Effector CD4-positive, alpha-beta T cell (primary cell): ENCODE results near the gene BCKDHB.
"Not testable (repeated sequence)": the region's sequence is repeated elsewhere in the genome, so short reads cannot be mapped to it uniquely, and the experiment has no call there.

Source experiments
- DNase-seq: peaks from one replicate; pipeline ENCODE4 v3.0.0-alpha.2; 2020

The BCKDHB gene

DNA sequence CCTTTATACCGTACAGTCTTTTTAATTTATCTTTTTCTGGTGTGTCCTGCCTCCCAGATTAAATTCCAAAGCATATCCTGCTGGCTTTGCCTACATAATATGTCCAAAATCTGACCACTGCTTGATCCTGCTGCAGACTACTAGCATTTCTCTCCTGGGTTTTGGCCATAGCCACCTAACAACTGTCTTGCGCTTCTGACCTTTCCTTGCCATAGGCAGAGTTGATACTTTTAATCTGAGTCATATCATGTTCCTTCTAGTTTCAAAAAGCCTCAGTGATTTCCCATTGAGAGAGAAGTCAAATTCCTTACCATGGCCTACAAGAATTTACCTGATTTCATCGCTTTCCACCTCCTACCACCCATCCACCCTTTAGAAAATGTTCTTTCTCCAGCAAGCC, 104.8 kb downstream of the BCKDHB start:
- no peak for DNase-seq

DNA sequence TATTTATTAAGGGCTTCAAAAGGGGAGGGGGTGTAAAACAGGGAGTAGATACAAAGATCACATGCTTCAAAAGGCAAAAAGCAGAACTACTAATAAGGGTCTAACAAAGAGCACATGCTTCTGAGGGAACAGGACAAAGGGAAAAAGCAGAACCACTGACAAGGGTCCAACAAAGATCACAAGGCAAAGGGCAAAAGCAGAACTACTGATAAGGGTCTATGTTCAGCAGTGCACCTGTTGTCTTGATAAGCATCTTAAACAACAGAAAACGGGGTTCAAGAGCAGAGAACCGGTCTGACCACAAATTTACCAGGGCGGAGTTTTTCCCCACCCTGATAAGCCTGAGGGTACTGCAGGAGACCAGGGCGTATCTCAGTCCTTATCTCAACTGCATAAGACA, 105.4 kb downstream of the BCKDHB start:
- DNase-seq: not testable (repeated sequence)

DNA sequence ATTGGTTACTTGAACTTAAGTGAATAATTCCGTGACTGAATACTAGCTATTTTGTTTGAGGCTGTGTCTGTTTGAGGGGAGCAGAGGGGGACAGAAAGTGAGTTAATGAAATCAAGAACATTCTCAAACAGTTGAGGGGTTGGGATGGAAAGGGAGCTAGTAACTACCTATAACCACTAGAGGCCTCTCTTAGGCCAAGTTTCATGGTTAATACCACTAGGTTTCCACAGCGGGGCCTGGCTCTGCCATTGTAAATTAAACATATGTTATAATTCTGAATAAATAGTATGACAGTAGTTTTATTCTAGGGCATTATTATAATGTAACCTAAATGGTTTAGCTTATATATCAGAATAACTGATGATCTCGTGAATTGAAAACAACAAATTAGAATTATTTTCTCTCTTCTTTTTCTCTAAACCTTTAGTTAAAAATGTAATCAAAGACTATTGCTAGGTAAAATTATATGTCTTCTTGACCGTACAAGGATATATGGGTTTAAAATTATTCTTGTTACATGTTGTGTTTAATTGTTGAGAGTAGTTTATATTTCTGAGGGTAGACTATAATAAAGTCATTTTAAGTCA, 108.1 kb downstream of the BCKDHB start:
- no peak for DNase-seq

DNA sequence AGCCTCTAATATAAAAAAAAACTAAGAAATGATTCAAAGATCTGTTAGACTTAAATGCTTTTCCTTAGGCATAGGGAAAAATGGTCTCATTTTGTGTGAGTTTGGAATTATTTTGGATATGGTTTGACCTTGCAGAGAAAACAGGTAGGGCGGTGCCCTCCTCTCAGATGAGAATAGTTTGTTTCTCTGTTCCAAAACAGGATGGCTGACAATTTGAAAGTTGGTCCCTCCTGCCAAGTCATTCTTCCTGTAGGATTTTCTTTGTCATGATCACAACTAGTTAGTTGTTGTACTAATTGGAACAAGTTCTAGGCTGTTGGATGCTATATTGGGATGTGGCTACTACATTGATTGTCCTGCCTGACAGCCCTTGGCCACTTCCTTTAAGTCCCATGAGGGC, 108.6 kb downstream of the BCKDHB start:
- DNase-seq: no peak

DNA sequence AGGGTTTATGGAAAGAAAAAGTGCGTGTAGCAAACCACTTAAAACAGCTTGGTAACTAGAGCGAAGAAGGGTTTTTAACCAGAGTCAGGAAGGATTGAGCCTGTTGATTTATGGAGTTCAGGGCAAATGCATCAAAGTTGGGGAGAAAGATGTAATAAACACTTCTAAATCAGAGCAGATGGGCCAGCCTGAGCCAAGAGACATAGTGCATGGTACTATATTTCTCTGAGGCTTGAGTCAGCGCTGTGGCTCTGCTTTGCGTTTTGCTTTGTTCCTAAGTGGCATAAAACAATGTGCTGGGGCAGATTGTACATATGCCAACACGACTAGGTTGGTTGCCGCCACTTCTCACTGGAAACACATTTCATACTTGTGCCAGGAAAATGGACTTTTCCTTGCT, 111.3 kb downstream of the BCKDHB start:
- no peak for DNase-seq

DNA sequence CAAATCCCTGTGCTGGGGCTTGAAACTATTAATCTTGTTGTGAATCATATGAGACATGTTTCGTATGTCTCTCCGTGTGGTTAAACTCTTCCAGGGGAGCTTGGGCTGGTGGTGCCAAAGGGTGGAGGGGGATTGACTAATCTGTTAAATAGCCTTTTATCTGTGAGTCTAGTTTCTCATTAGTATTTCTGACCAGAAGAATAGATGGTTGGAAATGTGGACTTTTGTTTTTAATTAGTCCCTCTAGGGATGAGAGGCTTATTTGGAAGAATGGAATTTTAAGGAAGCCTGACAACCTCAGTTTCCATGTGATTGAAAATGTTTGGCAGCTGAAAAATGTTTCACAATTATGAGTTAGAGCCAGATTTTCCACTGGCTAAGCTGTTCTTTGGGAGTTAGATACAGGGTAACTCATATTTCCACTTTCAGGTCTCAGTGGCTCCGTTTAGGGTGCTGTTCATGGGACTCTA, 117.3 kb downstream of the BCKDHB start:
- DNase-seq: no peak

DNA sequence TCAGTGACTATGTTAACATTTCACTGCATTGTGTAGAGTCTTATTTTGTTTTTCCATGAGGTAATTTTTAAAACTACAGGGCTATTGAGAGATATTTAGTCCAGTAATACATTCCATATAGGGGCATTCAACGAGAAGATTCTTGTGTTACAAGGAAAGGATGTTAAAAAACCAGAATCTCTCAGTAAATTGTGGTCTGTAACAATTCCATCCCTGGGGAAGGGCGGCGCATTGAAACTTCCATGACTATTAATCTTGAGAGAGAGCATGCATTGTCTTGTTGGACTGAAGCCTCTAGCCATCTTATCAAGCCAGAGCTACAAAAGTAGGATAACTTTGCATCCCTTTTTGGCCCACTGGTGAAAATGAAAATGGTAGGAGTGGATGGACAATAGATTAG, 119.7 kb downstream of the BCKDHB start:
- DNase-seq: no peak

DNA sequence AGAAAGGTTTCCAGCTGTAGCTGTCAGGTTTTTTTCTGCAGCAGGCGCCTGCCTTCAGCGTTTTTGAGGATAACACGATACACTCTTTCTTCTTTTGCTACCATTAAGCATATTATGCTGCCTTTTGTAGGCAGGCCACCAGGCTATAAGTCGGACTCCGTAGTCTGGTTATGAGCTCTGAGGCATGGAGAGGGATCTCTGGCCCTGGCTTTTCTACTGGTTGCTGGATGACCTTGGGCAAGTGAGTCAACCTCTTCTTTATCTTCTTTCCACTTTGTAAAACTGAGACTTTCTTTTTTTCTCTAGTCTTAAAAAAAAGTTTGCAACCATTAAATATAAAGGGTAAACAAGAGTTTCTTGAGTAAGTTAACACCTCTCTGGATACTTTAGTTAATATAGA, 120.2 kb downstream of the BCKDHB start:
- no peak for DNase-seq

DNA sequence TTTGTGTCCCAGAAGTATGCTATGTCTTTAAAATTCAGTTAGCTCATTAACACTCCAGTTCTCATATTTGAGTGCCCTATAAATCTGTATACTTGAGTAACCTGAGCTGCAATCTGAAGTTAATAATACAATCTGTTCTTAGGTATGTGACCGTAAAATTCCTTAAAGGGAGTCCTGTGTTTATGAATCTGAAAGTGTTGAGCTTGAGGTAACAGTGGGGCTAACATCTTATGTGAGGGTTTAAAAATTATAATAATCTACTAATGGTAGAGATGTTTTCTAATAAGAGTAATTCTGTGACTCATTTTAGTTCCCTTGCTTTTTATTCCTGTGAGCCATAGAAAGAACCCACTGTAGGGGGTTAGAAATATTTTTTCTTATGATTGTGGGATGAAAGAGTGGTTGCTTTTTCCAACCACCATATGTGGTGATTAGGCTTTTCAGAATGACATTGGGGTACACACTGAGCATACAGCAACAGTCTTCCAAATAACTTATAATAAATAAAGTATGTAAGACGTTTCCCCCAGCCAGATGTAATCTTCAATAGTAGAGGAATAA, 121.2 kb downstream of the BCKDHB start:
- no peak for DNase-seq

DNA sequence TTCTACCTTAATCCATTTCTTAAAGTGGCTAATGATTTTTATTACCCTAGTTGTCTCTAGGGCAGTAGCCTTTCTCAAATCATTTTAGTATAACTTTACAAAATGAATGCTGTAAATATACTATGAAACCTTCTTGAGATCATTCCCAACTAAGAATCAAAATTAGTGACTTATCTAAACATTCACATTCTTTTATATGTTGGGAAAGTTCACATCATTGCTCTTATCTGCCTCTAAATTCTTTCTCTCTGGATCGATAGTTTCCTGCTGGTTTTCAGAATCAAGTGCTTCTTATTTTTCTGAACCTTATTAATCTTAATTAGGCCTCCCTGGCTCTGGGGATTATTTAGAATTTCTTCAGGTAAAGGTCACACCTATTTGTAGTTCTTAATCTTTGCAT, 126.8 kb downstream of the BCKDHB start:
- no peak for DNase-seq

DNA sequence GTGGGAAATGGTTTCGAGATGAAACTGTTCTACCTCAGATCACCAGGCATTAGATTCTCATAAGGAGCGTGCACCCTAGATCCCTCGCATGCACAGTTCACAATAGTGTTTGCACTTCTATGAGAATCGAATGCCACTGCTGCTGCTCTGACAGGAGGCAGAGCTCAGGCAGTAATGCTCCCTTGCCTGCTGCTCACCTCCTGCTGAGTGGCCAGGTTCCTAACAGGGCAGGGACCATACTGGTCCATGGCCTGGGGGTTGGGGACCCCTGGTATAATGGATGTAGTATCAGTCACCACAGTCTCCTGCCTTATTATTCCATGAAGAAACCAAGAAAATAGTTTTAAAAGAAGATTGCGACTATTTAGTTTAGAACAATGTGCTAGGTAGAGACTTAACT, 127.5 kb downstream of the BCKDHB start:
- DNase-seq: no peak

DNA sequence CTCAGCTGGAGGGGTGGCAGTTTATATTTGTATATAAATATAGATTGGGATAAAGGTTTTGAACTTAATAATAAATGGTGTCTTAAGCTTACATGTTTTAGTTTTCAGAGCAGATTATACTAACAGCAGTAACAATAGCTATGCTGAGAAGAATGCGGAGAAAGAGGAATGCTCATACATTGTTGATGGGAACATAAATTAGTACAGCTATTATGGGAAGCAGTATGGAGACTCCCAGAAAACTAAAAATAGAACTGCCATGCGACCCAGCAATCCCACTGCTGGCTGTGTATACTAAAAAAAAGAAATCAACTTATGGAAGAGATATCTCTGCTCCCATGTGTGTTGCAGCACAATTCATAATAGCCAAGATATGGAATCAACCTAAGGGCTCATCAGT, 127.9 kb downstream of the BCKDHB start:
- DNase-seq: no peak

DNA sequence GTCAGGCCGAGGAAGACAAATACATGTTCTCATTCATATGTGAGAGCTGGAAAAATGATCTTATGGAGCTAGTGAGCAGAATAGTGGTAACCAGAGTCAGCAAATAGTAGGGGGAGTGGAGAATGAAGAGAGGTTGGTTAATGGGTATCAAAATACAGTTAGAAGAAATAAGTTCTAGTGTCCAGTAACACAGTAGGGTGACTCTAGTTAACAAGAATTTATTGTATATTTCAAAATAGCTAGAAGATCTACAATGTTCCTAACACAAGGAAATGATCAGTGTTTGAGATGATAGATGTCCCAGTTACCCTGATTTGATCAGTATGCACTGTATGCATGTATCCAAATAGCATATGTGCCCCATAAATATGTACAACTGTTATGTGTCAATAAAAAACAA, 128.4 kb downstream of the BCKDHB start:
- no peak for DNase-seq

DNA sequence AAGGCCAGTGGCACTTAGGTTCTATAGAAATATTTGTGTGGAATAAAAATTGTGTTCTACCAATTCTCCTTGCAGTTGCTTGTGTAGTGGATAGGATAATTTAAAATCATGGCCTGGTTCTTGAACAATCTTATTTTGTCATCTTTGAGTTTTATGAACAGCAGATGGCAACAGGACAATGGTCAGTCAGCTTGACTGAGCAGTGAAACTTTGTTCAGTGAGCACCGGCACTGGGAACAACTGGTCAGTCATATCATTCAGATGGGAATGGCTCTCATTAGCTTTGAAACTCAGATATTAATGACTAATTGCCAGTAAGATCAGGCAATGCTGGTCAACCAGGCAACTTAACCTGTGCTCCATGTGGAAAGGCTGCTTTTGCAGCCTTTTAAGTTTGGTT, 129.2 kb downstream of the BCKDHB start:
- no peak for DNase-seq

DNA sequence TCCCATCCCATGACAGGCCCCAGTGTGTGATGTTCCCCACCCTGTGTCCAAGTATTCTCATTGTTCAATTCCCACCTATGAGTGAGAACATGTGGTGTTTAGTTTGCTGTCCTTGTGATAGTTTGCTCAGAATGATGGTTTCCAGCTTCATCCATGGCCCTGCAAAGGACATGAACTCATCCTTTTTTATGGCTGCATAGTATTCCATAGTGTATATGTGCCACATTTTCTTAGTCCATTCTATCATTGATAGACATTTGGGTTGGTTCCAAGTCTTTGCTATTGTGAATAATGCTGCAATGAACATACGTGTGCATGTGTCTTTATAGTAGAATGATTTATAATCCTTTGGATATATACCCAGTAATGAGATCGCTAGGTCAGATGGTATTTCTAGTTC, 132.3 kb downstream of the BCKDHB start:
- DNase-seq: not testable (repeated sequence)

DNA sequence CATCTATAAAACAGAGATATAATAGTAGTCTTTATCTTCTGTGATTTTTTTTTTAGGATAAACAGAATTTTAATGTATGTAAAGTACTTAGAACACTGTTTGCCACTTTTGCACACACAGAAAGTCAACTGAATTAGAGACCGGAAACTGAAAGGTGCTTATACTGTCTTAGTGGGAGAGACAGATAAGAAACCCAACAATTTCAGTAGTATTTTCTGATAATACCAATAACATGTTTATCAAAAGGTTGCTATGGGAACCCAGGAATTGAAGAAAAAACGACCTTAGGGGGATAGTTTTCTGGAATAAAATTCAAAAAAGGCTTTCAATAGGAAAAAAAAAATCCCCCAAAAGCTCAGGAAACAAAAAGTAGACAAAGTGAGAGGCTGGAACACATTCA, 138.6 kb downstream of the BCKDHB start:
- no peak for DNase-seq

DNA sequence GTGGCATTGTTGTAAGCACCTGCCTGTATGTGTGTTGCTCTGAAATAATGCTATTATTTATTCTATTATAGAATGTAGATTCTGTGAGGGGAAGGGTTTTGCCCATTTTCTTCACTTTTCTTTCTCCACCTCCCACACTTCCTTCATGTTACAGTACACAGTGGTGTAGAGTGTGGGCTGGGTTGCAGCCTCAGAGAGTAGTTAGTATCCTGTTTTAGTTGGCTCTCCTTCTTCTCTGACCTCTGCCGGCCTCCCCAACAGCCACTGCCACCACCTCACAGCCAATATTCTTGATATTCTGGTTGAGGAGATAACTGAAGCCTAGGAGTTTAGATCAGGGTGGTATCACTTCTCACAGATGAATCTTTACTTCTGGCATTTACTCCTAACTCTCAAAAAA, 143.4 kb downstream of the BCKDHB start:
- DNase-seq: no peak

DNA sequence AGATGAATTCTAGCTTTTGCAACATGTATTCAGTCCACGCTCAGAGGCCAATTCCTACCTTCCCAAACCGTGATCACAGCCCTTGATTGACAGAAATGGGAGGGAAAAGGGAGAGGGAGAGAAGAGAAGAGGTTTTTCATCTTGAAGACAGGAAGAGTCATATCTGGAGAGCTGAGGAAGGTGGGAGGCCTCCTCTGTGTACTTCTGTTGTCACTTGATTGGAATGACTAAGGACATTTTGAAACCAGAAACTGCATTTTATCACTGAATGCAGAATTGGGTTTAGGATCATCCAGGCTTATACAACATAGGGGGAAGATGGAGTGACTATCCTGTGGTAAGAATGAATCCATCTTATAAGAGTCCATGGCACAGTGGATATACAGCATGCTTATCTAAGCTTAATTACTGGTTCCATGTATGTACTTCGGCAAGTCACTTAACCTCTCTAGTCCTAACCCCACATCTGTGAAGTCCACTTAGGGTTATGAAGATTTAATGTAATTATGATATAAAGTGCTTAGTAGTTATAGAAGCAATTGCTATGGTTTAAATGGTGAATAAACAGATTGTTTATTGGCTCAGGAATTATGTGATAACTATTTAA, 144.0 kb downstream of the BCKDHB start:
- DNase-seq: no peak

DNA sequence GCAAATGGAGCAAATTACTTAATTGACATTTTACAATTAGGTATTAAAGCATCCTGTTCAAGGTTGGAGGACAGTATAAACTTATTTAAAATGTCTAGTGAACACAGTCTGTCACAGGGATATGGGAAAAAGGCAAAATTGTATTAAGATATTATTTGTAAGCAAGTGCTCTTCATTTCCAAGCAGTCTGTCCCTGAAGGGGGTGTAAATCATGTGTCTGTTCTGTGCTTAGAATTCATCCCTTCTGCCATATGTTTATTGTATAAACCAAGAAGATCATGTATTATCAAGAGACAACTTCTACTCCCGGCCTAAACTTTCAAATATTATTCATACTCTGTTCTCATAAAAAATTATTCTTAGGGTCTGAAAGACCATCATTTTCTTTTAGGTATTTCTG, 144.8 kb downstream of the BCKDHB start:
- no peak for DNase-seq

DNA sequence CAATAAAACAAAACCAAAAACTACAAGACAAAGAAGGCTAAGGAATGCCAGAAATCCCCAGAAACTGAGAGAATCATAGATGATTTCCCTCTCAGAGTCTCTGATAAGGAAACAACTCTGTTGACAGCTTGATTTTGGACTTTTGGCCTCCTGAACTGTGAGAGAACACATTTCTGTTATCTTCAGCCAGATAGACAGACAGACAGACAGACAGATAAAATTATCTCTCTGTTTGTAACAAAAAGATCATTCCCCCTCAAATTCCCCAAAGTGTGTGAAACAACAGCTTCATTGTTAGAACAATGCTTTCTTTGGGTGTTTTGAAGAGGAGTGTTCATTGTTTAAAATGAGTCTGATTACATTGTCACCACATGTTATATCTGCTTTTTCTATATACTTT, 148.2 kb downstream of the BCKDHB start:
- no peak for DNase-seq

DNA sequence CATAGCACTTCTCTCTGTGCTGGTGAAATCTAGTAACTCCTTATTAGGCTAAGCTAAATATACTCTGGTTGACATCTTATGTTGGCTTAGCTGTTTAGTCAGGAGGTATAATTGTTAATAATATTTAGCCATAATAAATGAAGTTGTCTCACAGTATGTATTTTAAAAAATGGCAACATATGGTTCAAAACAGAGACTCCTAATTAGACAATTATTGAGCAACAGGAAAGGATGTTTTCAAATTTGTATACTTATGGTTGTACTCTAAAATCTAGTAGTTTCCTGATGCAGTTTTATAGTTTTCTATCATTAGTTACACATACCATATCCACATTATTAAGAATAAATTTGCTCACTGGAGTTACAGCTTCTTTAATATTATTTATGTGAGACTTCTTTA, 150.2 kb downstream of the BCKDHB start:
- DNase-seq: no peak

DNA sequence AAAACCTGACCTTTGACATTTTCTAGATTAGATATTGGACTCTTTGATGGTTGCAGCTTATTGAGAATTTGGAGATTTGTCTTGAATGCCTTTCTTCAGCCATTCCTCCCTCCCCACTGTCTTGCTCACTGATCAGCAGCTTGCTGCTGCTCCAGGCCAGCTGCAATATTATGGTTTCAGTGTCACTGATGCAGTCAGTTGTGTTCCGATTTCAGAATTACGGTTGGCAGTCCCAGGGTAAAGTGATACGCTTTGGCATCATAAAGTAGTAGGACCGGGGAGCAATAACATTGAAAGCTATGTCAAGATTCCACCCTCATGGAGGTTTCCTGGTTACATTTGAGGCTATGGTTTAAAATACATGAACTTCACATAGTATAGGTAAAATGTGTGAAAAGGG, 152.6 kb downstream of the BCKDHB start:
- DNase-seq: no peak

DNA sequence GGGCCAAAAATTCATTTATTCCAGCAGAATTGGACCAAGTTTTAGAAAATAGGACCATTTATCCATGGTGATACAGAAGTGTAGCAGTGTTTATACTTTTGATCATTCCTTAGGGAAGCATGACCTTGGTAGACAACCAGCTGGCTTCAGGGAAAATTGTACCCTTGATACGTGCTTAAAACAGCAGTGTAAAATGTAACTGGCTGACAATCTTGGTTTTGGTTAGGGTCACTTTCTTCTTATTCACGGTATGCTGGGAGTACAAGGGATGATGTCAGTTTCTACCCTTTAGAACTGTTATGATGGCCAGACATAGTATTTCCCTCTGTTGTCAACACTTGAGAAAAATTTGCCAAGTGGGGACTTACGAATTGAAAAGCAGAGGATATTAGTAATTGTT, 157.1 kb downstream of the BCKDHB start:
- no peak for DNase-seq

DNA sequence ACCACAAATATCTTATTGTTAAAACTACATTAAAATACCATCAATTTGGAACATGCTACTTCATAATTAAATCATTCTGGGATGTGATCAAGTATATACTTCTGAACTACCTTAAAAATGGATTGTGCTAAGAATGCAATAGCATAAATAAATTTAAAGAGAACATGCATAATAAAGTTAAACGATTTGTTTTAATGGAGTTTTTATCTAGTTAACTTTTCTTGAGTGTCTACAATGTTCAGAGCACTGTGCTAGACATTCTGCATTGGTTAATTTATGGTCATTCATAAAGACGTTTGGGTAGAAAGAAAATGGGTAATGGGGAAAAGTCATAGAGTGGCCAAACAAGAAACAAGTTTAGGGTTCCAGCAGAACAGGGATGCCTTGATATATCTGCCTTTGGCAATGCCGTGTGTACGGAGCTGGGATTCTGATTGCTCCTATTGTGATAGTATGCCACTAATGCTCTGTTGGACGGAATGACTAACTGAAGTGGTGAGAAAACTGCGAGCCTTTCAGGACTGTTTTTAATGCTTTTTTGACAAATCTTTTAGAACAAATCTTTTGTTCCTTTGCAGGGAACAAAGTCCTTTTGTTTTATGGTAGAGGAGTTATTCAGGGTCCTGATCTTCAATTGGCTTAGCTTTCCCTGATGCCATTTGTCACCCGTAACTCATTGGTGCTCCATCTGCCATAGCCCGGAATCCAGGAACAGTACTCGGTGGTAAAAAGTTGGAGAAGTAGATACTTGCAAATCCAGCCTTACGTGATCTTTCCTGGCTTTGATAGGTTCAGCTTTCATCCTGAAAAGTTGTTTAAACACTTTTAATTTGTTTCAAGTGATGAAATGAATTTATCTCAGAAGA, 162.6 kb downstream of the BCKDHB start:
- DNase-seq: no peak
